Glutamatergic neuron (in vitro differentiated cells): ENCODE results near the gene RAD51B. TPM values are rescaled to one million over a fixed set of nuclear protein-coding genes. Genes with fewer than 3 reads are reported as not detected.

Experiments
- DNase-seq: peaks from one replicate; pipeline ENCODE4 v3.0.0; 2022
- H3K27ac Mint-ChIP-seq: one replicate; pipeline ENCODE4 v1.8.0; 2020; ENCODE audit warnings: mild to moderate bottlenecking, mixed read lengths, inconsistent platforms; ENCODE audit not compliant: unreplicated experiment
- H3K27me3 Mint-ChIP-seq: one replicate; pipeline ENCODE4 v1.8.0; 2020; ENCODE audit warnings: mild to moderate bottlenecking, moderate library complexity, mixed read lengths, inconsistent platforms; ENCODE audit not compliant: unreplicated experiment
- H3K36me3 Mint-ChIP-seq: one replicate; pipeline ENCODE4 v1.8.0; 2020; ENCODE audit warnings: mild to moderate bottlenecking, mixed read lengths, inconsistent platforms; ENCODE audit not compliant: unreplicated experiment
- H3K4me1 Mint-ChIP-seq: one replicate; pipeline ENCODE4 v1.8.0; 2020; ENCODE audit warnings: mild to moderate bottlenecking, low read depth, mixed read lengths, inconsistent platforms; ENCODE audit not compliant: unreplicated experiment
- H3K4me3 Mint-ChIP-seq: one replicate; pipeline ENCODE4 v1.8.0; 2020; ENCODE audit warnings: mild to moderate bottlenecking, mixed read lengths, inconsistent platforms; ENCODE audit not compliant: unreplicated experiment
- H3K9me3 Mint-ChIP-seq: one replicate; pipeline ENCODE4 v1.8.0; 2020; ENCODE audit warnings: mild to moderate bottlenecking, moderate library complexity, mixed read lengths, inconsistent platforms; ENCODE audit not compliant: unreplicated experiment
- total RNA-seq: library from RNA; stranded (reverse); fragmentation: NEBNext Ultra II Directional; extraction: Animal tissue kit (Norgen Biotek cat#: 25700); gene quantifications from one replicate; pipeline ENCODE4 v1.2.1, GENCODE V29; 2021; ENCODE audit not compliant: unreplicated experiment
- TF ChIP-seq, protein P1 (sequence below): fragments of 200-600 bp; sonication (generic); IDR thresholded peaks from one replicate; pipeline ENCODE4 v1.5.0; 2021; ENCODE audit not compliant: partially characterized antibody, unreplicated experiment

Gene RAD51B
- total RNA-seq, 1 donor from 2014 or later: 9.7 TPM

DNA sequence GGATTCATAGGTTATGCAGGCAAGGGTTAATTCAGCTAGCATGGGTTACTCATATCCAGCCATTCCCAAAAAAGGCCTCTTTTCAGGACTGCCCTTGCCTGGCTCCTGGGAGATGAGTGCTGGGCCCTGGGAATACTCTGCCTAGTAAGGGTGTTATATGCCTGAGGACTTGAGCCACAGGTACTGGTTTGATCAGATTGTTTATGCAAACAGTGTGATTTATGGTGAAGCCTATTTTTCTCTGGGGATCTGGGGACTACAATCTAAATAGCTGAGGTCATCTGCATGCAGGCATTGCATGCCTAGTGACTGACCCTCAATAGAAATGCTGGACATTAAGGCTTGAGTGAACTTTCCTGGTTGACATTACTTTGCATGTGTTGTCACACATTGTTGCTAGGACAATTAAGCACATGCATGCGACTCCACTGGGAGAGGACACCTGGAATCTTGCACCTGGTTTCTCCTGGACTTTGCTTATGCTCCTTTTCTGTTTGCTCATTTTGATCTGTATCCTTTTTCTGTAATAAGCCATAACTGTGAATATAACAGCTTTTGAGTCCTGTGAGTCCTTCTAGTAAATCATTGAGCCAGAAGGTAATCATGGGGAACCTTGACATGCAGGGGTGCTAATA, 73.0 kb downstream of the RAD51B start:
- no peaks in the 10 kb centered on the region for H3K27me3 Mint-ChIP-seq
- no peak overlapping the region for H3K27ac Mint-ChIP-seq
- DNase-seq: no peak
- H3K4me1 Mint-ChIP-seq: no peaks in the 10 kb centered on the region
- H3K36me3 Mint-ChIP-seq: no peaks in the 10 kb centered on the region
- TF ChIP-seq, protein P1, sequence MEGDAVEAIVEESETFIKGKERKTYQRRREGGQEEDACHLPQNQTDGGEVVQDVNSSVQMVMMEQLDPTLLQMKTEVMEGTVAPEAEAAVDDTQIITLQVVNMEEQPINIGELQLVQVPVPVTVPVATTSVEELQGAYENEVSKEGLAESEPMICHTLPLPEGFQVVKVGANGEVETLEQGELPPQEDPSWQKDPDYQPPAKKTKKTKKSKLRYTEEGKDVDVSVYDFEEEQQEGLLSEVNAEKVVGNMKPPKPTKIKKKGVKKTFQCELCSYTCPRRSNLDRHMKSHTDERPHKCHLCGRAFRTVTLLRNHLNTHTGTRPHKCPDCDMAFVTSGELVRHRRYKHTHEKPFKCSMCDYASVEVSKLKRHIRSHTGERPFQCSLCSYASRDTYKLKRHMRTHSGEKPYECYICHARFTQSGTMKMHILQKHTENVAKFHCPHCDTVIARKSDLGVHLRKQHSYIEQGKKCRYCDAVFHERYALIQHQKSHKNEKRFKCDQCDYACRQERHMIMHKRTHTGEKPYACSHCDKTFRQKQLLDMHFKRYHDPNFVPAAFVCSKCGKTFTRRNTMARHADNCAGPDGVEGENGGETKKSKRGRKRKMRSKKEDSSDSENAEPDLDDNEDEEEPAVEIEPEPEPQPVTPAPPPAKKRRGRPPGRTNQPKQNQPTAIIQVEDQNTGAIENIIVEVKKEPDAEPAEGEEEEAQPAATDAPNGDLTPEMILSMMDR: no peak
- no peak overlapping the region for H3K4me3 Mint-ChIP-seq
- peaks cover 1% of the 10 kb centered on the region for H3K9me3 Mint-ChIP-seq

DNA sequence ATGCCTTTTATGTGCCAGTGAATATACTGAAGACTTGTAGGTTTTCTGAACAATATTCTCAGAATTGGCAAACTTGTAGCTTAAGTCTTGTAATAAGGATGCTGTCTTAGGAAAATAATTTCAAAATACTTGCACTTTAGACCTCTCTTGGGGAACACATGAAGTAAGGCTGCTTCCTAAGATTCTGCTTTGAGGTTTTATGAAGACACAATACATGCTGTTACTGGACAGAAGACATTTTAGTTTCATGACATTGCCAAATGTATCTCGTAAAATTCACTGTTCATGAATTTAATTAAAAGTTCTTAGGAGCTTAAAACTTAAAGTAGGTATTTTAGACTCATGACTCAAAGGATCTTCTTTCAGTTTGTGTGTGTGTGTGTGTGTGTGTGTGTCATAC, 80.7 kb downstream of the RAD51B start:
- Mint-ChIP-seq H3K4me3 (no peak overlapping the region), H3K27ac (no peak overlapping the region), H3K9me3 (peaks cover 3% of the 10 kb centered on the region), H3K27me3 (peaks cover 3% of the 10 kb centered on the region), H3K4me1 (no peaks in the 10 kb centered on the region), H3K36me3 (peaks cover 9% of the 10 kb centered on the region)
- TF ChIP-seq, protein P1: no peak
- DNase-seq: no peak

DNA sequence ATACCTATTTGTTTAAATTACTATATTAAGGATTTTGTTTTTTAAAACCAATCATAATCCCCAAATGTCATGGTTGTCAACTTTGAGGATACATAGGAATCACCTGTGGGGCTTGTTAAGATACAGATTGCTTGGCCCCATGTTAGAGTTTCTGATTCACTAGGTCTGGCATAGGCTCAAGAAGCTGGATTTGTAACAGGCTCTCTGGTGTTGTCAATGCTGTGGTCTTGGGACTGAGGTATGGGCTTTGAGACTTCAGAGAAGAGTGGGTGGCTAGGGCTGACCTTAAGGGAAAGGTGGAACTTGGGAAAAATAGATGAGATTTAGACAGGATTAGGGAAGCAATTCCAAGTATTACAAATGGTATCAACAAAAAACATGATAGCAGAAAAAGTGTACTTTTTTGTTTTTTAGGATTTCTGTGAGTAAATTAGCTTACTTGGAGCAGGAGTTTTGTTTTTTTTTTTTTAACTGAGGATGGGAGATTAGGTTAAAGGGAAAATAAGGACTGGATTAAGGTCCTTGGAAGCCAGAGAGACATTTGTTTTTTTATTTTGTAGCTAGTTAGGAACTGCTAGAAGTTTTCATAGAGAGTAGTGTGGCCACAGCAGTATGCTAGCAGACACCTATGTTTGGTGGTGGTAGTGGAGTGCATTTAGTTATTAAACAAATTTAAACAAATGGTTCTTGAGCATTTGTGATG, 88.6 kb downstream of the RAD51B start:
- Mint-ChIP-seq H3K27ac (no peak overlapping the region), H3K4me1 (no peaks in the 10 kb centered on the region), H3K9me3 (peaks cover 6% of the 10 kb centered on the region), H3K36me3 (peaks cover 11% of the 10 kb centered on the region), H3K4me3 (no peak overlapping the region), H3K27me3 (peaks cover 3% of the 10 kb centered on the region)
- DNase-seq: no peak
- TF ChIP-seq, protein P1: no peak

DNA sequence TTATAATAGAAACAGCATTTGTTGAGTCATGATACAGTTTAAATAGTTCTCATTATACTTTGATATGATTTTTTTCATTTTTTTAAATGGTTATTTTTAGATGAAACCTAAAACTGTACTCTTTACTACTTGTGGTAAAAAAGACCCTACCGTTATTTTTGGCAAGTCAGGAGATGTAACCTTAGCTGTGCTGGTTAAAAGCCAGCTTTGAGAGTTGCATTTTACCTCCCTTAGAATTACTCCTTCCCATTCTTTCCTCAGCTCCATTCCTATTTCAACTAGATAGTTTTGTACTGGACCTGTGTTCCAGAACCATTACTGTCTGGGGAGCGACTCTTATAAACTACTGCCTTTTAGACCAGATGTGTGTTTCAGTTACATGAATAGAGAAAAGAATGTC, 92.0 kb downstream of the RAD51B start:
- Mint-ChIP-seq H3K4me3 (no peak overlapping the region), H3K4me1 (no peaks in the 10 kb centered on the region), H3K27me3 (no peaks in the 10 kb centered on the region), H3K9me3 (no peaks in the 10 kb centered on the region), H3K27ac (no peak overlapping the region), H3K36me3 (no peaks in the 10 kb centered on the region)
- DNase-seq: no peak
- TF ChIP-seq, protein P1: no peak

DNA sequence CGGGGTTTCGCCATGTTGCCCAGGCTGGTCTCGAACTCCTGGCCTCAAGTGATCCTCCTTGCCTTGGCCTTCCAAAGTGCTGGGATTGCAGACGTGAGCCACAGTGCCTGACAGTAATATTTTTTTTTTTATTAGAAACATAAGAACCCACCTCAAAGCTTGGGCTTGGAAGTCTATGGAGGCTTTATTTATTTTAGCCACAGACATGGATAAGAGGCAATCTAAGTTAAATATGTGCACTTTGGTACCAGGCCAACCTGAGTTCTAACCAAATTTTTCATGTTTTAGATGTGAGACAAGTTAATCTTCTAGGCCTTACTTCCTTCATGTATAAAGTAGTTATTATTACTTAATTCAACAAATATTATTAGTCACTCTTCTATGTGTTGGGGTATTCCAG, 96.9 kb downstream of the RAD51B start:
- no peaks in the 10 kb centered on the region for H3K9me3 Mint-ChIP-seq
- H3K36me3 Mint-ChIP-seq: no peaks in the 10 kb centered on the region
- H3K27ac Mint-ChIP-seq: no peak overlapping the region
- H3K27me3 Mint-ChIP-seq: no peaks in the 10 kb centered on the region
- TF ChIP-seq, protein P1: no peak
- H3K4me3 Mint-ChIP-seq: no peak overlapping the region
- DNase-seq: no peak
- H3K4me1 Mint-ChIP-seq: no peaks in the 10 kb centered on the region
